ENCODE measurements around the gene ABCA3. TPM values are rescaled to one million over a fixed set of nuclear protein-coding genes. Genes with fewer than 3 reads are reported as not detected.

Gene ABCA3
- total and polyA plus RNA-seq, 2 of the 8 experiments (the other 6 are each of a cell fraction or from before 2014, with no cell fraction given), result 5.7 to 7.9 TPM

- H3K18ac ChIP-seq (ENCODE audit: extremely low read depth, low read length), result no peak overlapping the region
- H3K9ac ChIP-seq (replicated peaks in 1 of 4; ENCODE audit: extremely low read depth in 1 of 4, low read depth in 3 of 4, low read length in 3 of 4), result no peak overlapping the region
- H2BK120ac ChIP-seq (replicated peaks; ENCODE audit: low read depth, low read length), result no peak overlapping the region
- H2BK5ac ChIP-seq (ENCODE audit: low read depth, low read length), result no peak overlapping the region
- no peaks in the 10 kb centered on the region for H3K27me3 ChIP-seq (replicated peaks in 1 of 4; ENCODE audit: control insufficient read depth in 3 of 4, extremely low read depth in 1 of 4, insufficient read depth in 3 of 4, low read length in 3 of 4)
- H3K36me3 ChIP-seq (ENCODE audit: control insufficient read depth in 2 of 4, insufficient read depth in 4 of 4, low read length in 3 of 4), result peaks cover 0 to 5% (median 0%) of the 10 kb centered on the region in 4 experiments; a peak in 1 of 8 replicates
- no peak overlapping the region for H3K56ac ChIP-seq (replicated peaks; ENCODE audit: insufficient read length, low read depth, low read length)
- H3K79me1 ChIP-seq (ENCODE audit: low read depth, low read length), result no peaks in the 10 kb centered on the region; the same call in none of the 2 replicates
- no peak overlapping the region for H3K23ac ChIP-seq (ENCODE audit: insufficient read length)
- H3K4me2 ChIP-seq (ENCODE audit: insufficient read depth in 1 of 2, low read depth in 2 of 2, low read length in 2 of 2), result no peak overlapping the region
- H3K4ac ChIP-seq (replicated peaks; ENCODE audit: insufficient read length, low read depth, low read length), result no peak overlapping the region
- H2BK20ac ChIP-seq (ENCODE audit: low read length), result no peak overlapping the region
- no peaks in the 10 kb centered on the region for H3K23me2 ChIP-seq (ENCODE audit: low read depth, low read length)
- H4K91ac ChIP-seq (replicated peaks; ENCODE audit: insufficient read length, low read length), result no peak overlapping the region
- 46% methylated on average over 2 of the region's 2 CpGs; no CpG with 5 or more reads in 1 of the 2 experiments for WGBS, 2 experiments (ENCODE audit: extremely low coverage in 1 of 2, insufficient coverage in 1 of 2, insufficient read length in 1 of 2, insufficient replicate concordance in 2 of 2, low coverage in 1 of 2, low lambda C conversion rate in 2 of 2, missing lambda C conversion rate in 1 of 2)
- no peak overlapping the region for H2AFZ ChIP-seq (ENCODE audit: low read length)
- H3K4me1 ChIP-seq (replicated peaks in 1 of 4; ENCODE audit: control insufficient read depth in 3 of 4, insufficient read depth in 4 of 4, low read length in 3 of 4), result peaks cover 2 to 10% (median 8%) of the 10 kb centered on the region in 4 experiments
- ChIA-PET POLR2A (ENCODE audit: partially characterized antibody) (no interaction called here), CTCF (ENCODE audit: partially characterized antibody) (interaction anchor here (1.3 kb wide), 1 partner anchor 11 kb away, joined by 5 read pairs; no protein-coding TSS in a partner anchor)
- no peaks in the 10 kb centered on the region for H4K20me1 ChIP-seq (replicated peaks in 1 of 2; ENCODE audit: control insufficient read depth in 1 of 2, insufficient read depth in 2 of 2, low read length in 2 of 2)
- no peak overlapping the region for H2BK12ac ChIP-seq (ENCODE audit: low read depth, low read length)
- FAIRE-seq, result no peak
- TF ChIP-seq TAF1 (IDR thresholded peaks at IDR 0.05; ENCODE audit: low read depth, low read length) (no peak), POLR2AphosphoS5 (IDR thresholded peaks at IDR 0.05; ENCODE audit: low read depth, low read length) (no peak), HDAC6 (IDR thresholded peaks at IDR 0.05; ENCODE audit: low read depth, low read length) (no peak), CBX5 (IDR thresholded peaks at IDR 0.05; ENCODE audit: low read depth, low read length) (no peak), CREB1 (IDR thresholded peaks at IDR 0.05) (no peak)
- no peak overlapping the region for H3K14ac ChIP-seq (ENCODE audit: insufficient read length)
- H4K8ac ChIP-seq (ENCODE audit: extremely low read depth, insufficient read depth, low read length), result no peak overlapping the region
- H3K27ac ChIP-seq (ENCODE audit: low read depth, low read length), result no peak overlapping the region
- peaks cover 6 to 7% of the 10 kb centered on the region in 2 experiments for H3K9me3 ChIP-seq (ENCODE audit: insufficient read depth in 2 of 2, low read depth in 1 of 2, low read length in 1 of 2)
- H2AK5ac ChIP-seq (ENCODE audit: low read depth, low read length), result no peak overlapping the region
- no peak overlapping the region for H4K5ac ChIP-seq (ENCODE audit: insufficient read length, low read depth, low read length)
- H3K4me3 ChIP-seq (ENCODE audit: extremely low read depth in 1 of 4, insufficient read depth in 2 of 4, low read depth in 3 of 4, low read length in 4 of 4), result no peak overlapping the region
- no peaks in the 10 kb centered on the region for H3K79me2 ChIP-seq (ENCODE audit: control insufficient read depth in 1 of 2, insufficient read depth in 2 of 2, low read length in 2 of 2)
- no peak overlapping the region for H2BK15ac ChIP-seq (ENCODE audit: low read length)
- no peak for DNase-seq (ENCODE audit: low read depth in 1 of 2, low spot score in 2 of 2)
These were observed 43.9 kb upstream of the ABCA3 start for GRCh38 chr16:2384426-2384825.

Measured in H1 (cell line).